ENCODE data around the gene PRODH2. TPM values are rescaled to one million over a fixed set of nuclear protein-coding genes. Genes with fewer than 3 reads are reported as not detected.

The PRODH2 gene
- total RNA-seq, 6 donors from 2014 or later, result not detected

DNA sequence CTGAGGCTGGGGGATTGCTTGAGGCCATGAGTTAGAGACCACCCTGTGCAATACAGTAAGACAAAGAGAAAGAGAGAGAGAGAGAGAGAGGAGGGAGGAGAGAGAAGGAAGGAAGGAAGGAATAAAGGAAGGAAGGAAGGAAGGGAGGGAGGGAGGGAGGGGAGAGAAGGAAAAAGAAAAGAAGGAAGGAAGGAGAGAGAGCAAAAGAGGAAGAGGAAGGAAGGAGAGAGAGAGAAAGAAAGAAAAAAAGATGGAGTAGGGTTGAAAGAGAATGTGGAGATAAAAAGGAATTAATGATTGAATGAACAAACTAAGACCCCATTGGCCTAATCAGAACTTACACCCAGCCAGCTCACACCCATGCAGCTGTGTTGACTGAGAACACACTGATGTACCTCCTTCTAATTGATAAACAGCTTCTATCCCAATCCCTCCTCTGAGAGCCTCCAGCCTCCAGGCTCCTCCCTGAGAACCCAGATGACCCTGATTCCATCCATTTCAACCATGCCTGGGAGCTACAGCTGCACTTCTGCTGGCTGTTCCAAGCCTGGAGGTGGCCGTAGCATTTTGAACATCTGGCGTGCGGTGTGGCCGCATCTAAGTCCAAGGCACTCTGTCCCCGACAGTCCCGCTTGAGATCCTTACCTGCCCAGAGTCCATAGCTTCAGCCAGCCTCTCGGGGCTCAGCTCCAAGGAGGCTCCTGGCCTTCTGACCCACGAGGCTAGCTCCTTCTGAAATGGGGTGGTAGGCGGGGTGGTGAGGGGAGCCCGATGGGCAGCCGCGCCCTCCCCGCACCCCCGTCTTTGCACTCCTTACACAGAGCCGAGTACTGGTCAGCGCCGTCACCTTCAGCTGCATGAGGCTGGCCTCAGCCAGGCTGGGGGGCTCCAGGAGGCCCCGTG, 1.1 kb downstream of the PRODH2 start:
- H3K36me3 ChIP-seq, result no peaks in the 10 kb centered on the region
- H3K9me3 ChIP-seq, result no peaks in the 10 kb centered on the region
- WGBS, 2 donors, result 81 to 95% methylated on average over 8 to 18 of the region's 18 CpGs
- H3K4me1 ChIP-seq, result no peaks in the 10 kb centered on the region
- ATAC-seq (ENCODE audit: low FRiP score in 2 of 2), result no peak
- no peak overlapping the region for H3K4me3 ChIP-seq
- H3K27me3 ChIP-seq, result no peaks in the 10 kb centered on the region
- H3K27ac ChIP-seq, result no peak overlapping the region
- DNase-seq, result no peak
- TF ChIP-seq, protein P1, sequence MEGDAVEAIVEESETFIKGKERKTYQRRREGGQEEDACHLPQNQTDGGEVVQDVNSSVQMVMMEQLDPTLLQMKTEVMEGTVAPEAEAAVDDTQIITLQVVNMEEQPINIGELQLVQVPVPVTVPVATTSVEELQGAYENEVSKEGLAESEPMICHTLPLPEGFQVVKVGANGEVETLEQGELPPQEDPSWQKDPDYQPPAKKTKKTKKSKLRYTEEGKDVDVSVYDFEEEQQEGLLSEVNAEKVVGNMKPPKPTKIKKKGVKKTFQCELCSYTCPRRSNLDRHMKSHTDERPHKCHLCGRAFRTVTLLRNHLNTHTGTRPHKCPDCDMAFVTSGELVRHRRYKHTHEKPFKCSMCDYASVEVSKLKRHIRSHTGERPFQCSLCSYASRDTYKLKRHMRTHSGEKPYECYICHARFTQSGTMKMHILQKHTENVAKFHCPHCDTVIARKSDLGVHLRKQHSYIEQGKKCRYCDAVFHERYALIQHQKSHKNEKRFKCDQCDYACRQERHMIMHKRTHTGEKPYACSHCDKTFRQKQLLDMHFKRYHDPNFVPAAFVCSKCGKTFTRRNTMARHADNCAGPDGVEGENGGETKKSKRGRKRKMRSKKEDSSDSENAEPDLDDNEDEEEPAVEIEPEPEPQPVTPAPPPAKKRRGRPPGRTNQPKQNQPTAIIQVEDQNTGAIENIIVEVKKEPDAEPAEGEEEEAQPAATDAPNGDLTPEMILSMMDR (IDR thresholded peaks at IDR 0.05), result no peak
- TF ChIP-seq POLR2A (IDR thresholded peaks at IDR 0.05), result no peak
- no peak for TF ChIP-seq POLR2AphosphoS5 (IDR thresholded peaks at IDR 0.05)
- TF ChIP-seq EP300 (IDR thresholded peaks at IDR 0.05), result no peak

DNA sequence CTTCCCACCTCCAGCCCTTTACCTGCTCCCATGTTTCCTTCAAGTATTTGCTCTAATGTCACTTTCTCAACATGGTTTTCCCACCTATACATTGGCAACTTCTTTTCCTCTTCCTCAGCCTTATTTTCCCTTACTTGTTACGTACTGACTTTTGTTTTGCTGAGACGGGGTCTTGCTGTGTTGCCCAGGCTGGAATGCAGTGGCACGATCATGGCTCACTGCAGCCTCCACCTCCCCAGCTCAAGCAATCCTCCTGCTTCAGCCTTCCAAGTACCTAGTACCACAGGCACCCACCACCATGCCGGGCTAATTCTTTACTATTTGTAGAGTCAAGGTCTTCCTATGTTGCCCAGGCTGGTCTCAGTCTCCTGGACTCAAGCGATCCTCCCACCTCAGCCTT, 5.0 kb downstream of the PRODH2 start:
- Histone ChIP-seq H3K9me3 (no peaks in the 10 kb centered on the region), H3K27ac (no peak overlapping the region), H3K4me1 (no peaks in the 10 kb centered on the region), H3K36me3 (no peaks in the 10 kb centered on the region), H3K4me3 (no peak overlapping the region), H3K27me3 (no peaks in the 10 kb centered on the region)
- DNase-seq (no peak), ATAC-seq (ENCODE audit: low FRiP score in 2 of 2) (no peak)
- TF ChIP-seq POLR2AphosphoS5 (IDR thresholded peaks at IDR 0.05) (no peak), POLR2A (IDR thresholded peaks at IDR 0.05) (no peak), EP300 (IDR thresholded peaks at IDR 0.05) (no peak)
- TF ChIP-seq, protein P1 (IDR thresholded peaks at IDR 0.05), result no peak
- 87 to 91% methylated on average over 5 of the region's 5 CpGs for WGBS, 2 donors

DNA sequence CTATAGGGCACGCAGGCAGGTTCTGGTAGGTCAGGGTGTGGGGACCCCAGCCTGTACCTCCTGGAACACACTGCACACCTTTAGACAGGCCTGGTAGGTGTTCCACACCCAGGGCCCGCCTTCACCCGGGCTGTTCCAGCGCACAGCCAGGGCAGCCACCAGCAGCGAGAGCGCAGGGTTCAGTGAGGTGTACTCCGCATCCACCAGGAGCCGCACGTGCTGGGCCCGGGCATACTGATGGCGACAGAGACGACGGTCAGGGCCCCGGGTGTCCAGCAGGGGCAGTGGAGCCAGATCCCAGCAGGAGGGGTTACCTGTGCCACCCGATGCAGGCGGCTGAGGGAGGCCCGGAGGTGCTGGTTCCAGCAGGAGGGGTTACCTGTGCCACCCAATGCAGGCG, 6.0 kb downstream of the PRODH2 start:
- H3K36me3 ChIP-seq, result no peaks in the 10 kb centered on the region
- DNase-seq (peak in 1 of 2 donors; percentile 70), ATAC-seq (ENCODE audit: low FRiP score in 2 of 2) (peak in 1 of 2 donors; percentile 39)
- H3K27me3 ChIP-seq, result no peaks in the 10 kb centered on the region
- TF ChIP-seq, protein P1 (IDR thresholded peaks at IDR 0.05), result no peak
- TF ChIP-seq EP300 (IDR thresholded peaks at IDR 0.05) (no peak), POLR2AphosphoS5 (IDR thresholded peaks at IDR 0.05) (no peak), POLR2A (IDR thresholded peaks at IDR 0.05) (no peak)
- WGBS, 2 donors, result 83 to 90% methylated on average over 1 to 15 of the region's 18 CpGs
- no peaks in the 10 kb centered on the region for H3K9me3 ChIP-seq
- H3K4me3 ChIP-seq, result no peak overlapping the region
- no peak overlapping the region for H3K27ac ChIP-seq
- no peaks in the 10 kb centered on the region for H3K4me1 ChIP-seq

DNA sequence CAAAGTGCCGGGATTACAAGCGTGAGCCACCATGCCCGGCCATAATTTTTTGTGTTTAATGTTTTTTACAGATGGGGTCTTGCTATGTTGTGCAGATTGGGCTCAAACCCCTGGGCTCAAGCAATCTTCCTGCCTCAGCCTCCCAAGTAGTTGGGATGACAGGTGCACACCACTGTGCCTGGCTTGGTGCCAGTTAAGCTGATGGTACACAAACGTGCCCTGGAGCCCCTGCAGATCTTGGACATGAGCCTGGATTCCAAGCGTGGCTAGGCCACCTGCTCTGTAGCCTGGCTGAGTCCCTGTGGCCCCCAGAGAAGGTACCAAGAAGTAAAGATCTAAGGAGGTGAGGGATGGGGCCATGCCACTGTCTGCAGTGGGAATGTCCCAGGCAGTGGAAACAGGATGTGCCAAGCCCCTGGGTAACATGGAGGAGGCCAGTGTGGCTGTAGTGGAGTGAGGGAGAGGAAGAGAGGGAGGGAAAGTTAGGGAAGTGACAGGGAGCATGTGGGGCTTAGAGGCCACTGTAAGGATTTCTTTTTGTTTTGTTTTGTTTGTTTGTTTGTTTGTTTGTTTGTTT, 7.0 kb downstream of the PRODH2 start:
- ATAC-seq (ENCODE audit: low FRiP score in 2 of 2), result no peak
- H3K27me3 ChIP-seq, result no peaks in the 10 kb centered on the region
- no peaks in the 10 kb centered on the region for H3K9me3 ChIP-seq
- TF ChIP-seq POLR2A (IDR thresholded peaks at IDR 0.05), result no peak
- TF ChIP-seq, protein P1 (IDR thresholded peaks at IDR 0.05), result no peak
- no peak for TF ChIP-seq POLR2AphosphoS5 (IDR thresholded peaks at IDR 0.05)
- no peak for TF ChIP-seq EP300 (IDR thresholded peaks at IDR 0.05)
- DNase-seq, result no peak
- H3K4me1 ChIP-seq, result no peaks in the 10 kb centered on the region
- no peak overlapping the region for H3K4me3 ChIP-seq
- H3K27ac ChIP-seq, result no peak overlapping the region
- no peaks in the 10 kb centered on the region for H3K36me3 ChIP-seq
- WGBS, 2 donors, result 73 to 76% methylated on average over 4 to 5 of the region's 5 CpGs
